Cardiac muscle cell (in vitro differentiated cells and primary cell): Measurements from ENCODE around the gene STK35. TPM values are rescaled to one million over a fixed set of nuclear protein-coding genes. Genes with fewer than 3 reads are reported as not detected.

Experiments used
- DNase-seq, 2 donors: peaks; one replicate each; pipeline versions ENCODE4 v3.0.0 to v3.0.0-alpha.2; 2010 to 2017; ENCODE audit warnings: low read depth in 1 of 2, low spot score in 1 of 2
- H3K27ac ChIP-seq: fragments of 200-600 bp; sonication (generic); 2 replicates; pipeline ENCODE4 v1.5.1; 2016
- H3K27me3 ChIP-seq: fragments of 200-600 bp; sonication (generic); 2 replicates; pipeline ENCODE4 v1.6.0; 2016; ENCODE audit warnings: control low read depth
- H3K36me3 ChIP-seq: fragments of 200-600 bp; sonication (generic); 2 replicates; pipeline ENCODE4 v1.5.1; 2016; ENCODE audit warnings: control low read depth
- H3K4me1 ChIP-seq: fragments of 200-600 bp; sonication (generic); 2 replicates; pipeline ENCODE4 v1.8.1; 2017; ENCODE audit warnings: low read depth, mild to moderate bottlenecking, mixed run types
- H3K4me3 ChIP-seq: fragments of 200-600 bp; sonication (generic); 2 replicates; pipeline ENCODE4 v1.5.1; 2016; ENCODE audit warnings: mild to moderate bottlenecking
- H3K9me3 ChIP-seq: fragments of 200-600 bp; sonication (generic); 2 replicates; pipeline ENCODE4 v1.5.1; 2017; ENCODE audit warnings: low read depth, mild to moderate bottlenecking, control low read depth
- polyA plus RNA-seq: library from polyadenylated mRNA; unstranded; fragments of >200 nt; fragmentation: Nextera tagmentation; extraction: Ambion mirVana; gene quantifications from 2 replicates; pipeline ENCODE4 v1.2.1, GENCODE V29; 2016
- total RNA-seq: library from RNA; depleted of rRNA; stranded (reverse); fragments of >200 nt; gene quantifications from 2 replicates; pipeline ENCODE4 v1.2.3, GENCODE V29; 2016
- TF ChIP-seq, protein P1 (sequence below): IDR thresholded peaks from 2 replicates; pipeline ENCODE4 v1.5.1; 2012; ENCODE audit warnings: low read depth, mild to moderate bottlenecking, low read length

STK35 gene
- total and polyA plus RNA-seq, 2 experiments from 2014 or later: 10.0 to 21.4 TPM

DNA sequence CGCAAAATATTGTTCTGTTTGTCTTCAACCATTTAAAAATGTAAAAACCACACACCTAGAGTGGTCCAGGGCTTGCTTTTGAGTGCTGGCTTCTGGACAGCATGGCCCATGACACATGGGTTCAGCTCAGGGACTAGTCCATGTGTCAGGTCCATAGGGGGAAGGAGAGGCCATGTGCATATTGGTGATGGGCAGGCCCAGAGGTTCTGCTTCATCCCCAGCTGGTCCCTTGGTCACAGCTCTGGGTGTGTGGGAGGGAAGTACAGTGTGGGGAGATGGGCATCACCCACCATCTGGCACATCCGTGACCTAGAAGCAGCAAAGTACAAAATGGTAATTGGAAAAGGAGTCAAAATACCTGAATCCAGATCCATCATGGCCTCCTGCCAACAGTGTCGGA, 50.7 kb downstream of the STK35 start:
- Histone ChIP-seq H3K36me3 (no peaks in the 10 kb centered on the region), H3K4me3 (no peak overlapping the region), H3K27me3 (no peaks in the 10 kb centered on the region), H3K4me1 (peaks cover 3% of the 10 kb centered on the region), H3K27ac (no peak overlapping the region), H3K9me3 (no peaks in the 10 kb centered on the region)
- TF ChIP-seq, protein P1, sequence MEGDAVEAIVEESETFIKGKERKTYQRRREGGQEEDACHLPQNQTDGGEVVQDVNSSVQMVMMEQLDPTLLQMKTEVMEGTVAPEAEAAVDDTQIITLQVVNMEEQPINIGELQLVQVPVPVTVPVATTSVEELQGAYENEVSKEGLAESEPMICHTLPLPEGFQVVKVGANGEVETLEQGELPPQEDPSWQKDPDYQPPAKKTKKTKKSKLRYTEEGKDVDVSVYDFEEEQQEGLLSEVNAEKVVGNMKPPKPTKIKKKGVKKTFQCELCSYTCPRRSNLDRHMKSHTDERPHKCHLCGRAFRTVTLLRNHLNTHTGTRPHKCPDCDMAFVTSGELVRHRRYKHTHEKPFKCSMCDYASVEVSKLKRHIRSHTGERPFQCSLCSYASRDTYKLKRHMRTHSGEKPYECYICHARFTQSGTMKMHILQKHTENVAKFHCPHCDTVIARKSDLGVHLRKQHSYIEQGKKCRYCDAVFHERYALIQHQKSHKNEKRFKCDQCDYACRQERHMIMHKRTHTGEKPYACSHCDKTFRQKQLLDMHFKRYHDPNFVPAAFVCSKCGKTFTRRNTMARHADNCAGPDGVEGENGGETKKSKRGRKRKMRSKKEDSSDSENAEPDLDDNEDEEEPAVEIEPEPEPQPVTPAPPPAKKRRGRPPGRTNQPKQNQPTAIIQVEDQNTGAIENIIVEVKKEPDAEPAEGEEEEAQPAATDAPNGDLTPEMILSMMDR: no peak
- DNase-seq: no peak

DNA sequence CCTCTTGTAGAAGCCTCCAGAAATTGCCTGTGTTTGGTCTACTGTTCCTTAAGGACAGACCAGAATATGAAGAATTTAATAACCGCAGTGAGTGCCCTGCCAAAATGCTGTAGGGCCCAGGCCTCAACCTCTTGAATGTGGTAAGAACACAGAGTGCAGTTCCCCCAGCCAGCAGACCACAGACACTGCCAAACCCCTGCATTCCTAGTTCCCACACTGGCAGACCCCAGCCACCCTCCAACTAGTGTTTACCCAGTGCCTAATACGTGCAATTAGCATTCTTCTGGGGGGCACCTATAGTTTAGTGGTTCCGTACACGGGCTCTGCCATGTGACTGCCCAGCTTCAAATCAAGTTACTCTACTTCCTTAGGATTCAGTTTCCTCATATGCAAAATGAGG, 51.7 kb downstream of the STK35 start:
- H3K36me3 ChIP-seq: no peaks in the 10 kb centered on the region
- H3K27ac ChIP-seq: no peak overlapping the region
- peaks cover 3% of the 10 kb centered on the region for H3K4me1 ChIP-seq
- DNase-seq: no peak
- no peaks in the 10 kb centered on the region for H3K9me3 ChIP-seq
- TF ChIP-seq, protein P1: no peak
- no peak overlapping the region for H3K4me3 ChIP-seq
- H3K27me3 ChIP-seq: no peaks in the 10 kb centered on the region

DNA sequence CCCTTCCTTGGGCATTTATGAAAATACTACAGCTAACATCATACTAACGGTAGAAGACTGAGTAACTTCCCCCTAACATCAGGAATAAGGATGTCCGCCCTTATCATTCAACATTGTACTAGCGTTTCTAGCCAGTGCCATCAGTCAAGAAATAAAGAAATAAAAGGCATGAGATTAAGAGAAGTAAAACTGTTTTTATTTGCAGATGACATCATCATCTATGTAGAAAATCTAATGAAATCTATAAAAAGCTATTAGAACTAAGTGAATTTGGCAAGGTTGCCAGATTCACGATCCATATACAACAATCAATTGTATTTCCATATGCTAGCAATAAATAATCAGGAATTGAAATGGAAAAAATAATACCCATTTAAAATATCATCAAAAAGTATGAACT, 54.6 kb downstream of the STK35 start:
- H3K4me3 ChIP-seq: no peak overlapping the region
- H3K9me3 ChIP-seq: no peaks in the 10 kb centered on the region
- DNase-seq: no peak
- H3K36me3 ChIP-seq: no peaks in the 10 kb centered on the region
- H3K27ac ChIP-seq: no peak overlapping the region
- TF ChIP-seq, protein P1: no peak
- H3K27me3 ChIP-seq: peaks cover 11% of the 10 kb centered on the region
- H3K4me1 ChIP-seq: peaks cover 3% of the 10 kb centered on the region

DNA sequence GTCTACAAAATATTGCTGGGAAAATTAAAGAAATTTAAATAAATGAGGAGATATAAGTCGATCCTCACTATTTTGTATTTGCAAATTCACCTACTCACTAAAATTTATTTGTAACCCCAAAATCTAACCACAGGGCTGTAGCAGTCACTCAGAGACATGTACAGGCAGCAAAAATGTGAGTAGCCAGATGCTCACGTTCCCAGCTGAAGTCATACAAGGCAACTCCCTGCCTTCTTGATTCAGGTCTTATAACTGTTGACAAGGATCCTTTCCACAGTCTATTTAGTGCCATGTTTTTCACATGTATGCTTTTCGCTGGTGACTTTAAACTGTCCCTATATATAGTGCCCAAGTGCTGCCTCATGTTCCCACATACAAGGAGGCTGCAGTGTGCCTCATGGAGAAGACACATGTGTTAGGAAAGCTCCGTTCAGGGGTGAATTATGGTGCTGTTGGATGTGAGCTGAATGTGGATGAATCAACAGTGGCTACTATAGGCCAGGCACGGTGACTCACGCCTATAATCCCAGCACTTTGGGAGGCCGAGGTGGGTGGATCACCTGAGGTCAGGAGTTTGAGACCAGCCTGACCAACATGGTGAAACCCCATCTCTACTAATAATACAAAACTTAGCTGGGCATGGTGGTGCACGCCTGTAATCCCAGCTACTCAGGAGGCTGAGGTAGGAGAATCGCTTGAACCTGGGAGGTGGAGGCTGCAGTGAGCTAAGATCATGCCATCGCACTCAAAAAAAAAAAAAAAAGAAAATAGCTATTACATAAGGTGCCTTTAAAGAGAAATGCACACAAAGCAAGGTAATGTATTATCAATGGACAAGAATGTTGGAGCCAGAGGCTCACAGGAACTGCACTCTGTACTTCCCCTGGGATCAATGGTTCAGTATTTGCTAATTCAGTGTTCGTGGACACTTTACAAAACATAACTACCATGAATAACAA, 55.3 kb downstream of the STK35 start:
- Histone ChIP-seq H3K4me1 (no peaks in the 10 kb centered on the region), H3K9me3 (no peaks in the 10 kb centered on the region), H3K27me3 (peaks cover 18% of the 10 kb centered on the region), H3K36me3 (no peaks in the 10 kb centered on the region), H3K27ac (no peak overlapping the region), H3K4me3 (no peak overlapping the region)
- no peak for DNase-seq
- TF ChIP-seq, protein P1: no peak

DNA sequence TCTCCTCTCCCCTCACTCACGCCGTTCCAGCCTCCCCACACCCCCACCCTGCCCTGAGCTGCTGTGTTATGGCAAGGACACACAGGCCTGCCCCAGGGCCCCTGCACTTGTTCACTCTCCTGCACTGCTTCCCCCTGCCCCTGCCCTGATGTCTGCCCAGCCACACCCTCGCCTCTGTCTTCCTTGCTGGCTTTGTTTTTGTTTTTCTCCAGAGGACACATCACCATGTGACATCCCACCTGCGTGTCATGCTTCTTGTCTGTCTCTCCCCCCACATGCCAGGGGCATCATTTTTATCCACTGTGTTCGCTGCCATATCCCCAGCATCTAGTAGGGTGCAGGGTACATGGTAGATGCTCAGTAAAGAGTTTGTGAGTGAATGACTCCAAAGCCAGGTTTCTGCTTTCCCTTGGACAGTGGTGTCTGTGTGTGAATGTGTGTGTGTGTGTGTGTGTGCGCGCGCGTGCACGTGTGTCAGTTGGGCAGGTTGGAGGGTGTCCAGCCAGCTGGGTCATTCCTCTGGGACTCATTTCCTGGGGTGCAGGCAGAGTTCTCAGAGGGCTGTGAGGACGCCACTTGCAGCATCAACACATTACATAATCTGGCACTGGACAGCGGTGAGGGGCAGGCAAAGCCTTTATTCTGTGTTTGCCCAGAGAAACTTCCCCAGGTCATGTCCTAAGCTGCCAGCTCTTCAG, 60.6 kb downstream of the STK35 start:
- H3K4me3 ChIP-seq: no peak overlapping the region
- TF ChIP-seq, protein P1: no peak
- DNase-seq: no peak
- H3K27ac ChIP-seq: no peak overlapping the region
- H3K27me3 ChIP-seq: peaks cover 42% of the 10 kb centered on the region
- no peaks in the 10 kb centered on the region for H3K4me1 ChIP-seq
- no peaks in the 10 kb centered on the region for H3K9me3 ChIP-seq
- H3K36me3 ChIP-seq: no peaks in the 10 kb centered on the region
